A549 treated with dexamethasone at 1 μM for 4 hours (cell line): Measurements from ENCODE around the gene PTGDS. TPM values are rescaled to one million over a fixed set of nuclear protein-coding genes. Genes with fewer than 3 reads are reported as not detected.

ENCODE experiments used
- total RNA-seq: library from RNA; stranded (reverse); fragments of 200-300 nt; extraction: Qiagen RNA extraction; gene quantifications from 5 replicates; pipeline ENCODE4 v1.2.3, GENCODE V29; 2022

PTGDS gene
- 0.28 to 1.4 TPM (median 0.77 TPM) in 5 replicates for total RNA-seq

DNA sequence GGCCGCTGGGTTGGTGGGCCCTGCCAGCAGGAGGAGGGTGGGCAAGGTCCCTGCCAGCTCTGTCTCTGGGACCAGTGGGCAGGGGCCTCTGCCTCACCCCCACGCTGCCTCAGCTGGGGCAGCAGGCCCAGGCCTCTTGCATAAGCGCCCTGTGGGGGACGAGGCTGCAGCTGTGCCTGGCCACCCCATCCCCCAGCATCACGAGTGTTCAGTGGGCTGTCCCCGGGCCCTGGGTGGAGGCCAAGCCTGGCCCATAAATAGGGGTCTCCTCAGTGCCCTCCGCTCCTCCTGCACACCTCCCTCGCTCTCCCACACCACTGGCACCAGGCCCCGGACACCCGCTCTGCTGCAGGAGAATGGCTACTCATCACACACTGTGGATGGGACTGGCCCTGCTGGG, at the start of gene PTGDS:
Gene PTGDS, plus strand, starts transcription at position 282 of the 400 bp plus-strand sequence. Its CDS starts 75 bp downstream, at position 357.

DNA sequence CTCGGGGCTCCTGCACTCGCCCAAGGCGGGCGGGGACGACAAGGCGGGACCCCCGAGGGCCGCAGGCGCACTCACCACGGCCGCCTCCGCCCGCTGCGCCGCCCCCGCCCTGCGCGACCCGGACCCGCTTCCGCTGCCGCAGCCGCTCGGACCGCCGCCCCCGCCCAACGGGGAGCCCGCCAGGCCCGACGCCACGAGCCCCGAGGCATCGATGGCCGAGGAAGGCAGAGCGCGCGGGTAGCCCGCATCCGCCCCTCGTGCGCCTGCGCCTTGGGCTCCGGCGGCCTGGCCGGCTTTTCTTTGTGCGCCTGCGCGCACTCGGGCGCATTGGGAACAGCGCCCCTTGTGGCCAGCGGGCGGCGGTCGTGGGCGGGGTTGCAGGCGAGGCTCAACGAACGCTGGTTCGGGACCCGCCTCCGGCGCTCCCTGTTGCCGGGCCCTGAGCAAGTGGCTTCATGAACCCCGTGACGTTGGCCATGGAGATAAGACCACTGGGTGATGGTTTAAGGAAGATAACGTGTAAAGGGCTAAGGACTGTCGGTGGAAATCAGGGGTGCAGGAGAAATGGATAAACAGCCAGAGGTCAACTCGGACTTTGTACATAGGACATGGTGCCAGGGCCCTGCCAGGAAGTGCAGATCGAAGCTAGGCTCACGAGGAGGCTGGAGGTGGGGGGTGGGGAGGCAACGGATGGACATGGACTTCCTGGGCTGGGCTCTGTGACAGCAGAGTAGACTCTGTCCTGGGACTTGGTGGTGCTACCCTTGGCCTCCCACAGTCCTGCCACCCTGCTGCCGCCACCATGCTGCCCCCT, 32.6 kb upstream of the PTGDS start, which contains the start of the genes C8G and FBXW5:
Gene C8G, plus strand, starts transcription at position 725 of the 814 bp plus-strand sequence. Its CDS starts 78 bp downstream, at position 803.
Gene FBXW5, minus strand, starts transcription at position 220 of the 814 bp plus-strand sequence. CDS start 655 bp downstream, outside the sequence.

DNA sequence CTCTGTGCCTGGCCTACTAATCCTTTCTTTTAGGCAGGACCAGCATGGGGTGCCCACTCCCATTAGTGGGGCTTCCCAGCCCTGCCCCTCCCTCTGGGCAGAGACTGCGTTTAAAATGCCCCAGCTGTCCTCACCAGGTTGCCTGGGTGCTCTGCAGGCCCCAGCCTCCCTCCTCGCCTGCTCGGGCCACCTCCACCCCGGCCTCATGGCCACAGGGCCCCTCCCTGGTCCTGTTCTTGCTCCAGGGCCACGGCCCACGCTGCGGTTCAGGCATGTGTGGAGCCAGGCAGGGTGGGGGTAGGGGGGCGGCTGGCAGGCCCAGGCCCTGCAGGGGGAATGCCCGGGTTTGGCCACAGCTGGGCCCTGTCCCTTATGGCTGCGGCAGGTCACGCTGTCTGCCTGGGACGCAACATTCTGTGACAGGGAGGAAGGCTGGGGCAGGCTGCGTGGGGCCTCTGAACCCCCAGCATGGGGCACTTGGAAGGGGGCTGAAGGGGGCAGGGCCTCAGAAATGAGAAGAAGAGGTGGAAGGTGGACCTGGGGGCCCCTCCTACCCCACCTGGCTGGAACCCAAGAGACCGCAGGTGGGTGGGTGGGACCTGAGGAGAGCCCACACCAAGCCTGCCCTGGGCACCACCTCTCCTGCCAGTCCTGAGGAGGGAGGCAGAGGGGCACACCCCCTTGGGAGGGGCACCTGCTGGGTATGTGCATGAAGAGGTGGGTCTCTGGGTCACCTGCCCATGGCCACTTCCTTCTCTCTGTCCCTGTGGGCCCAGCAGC, 25.6 kb upstream of the PTGDS start, which contains the start of gene LCN12:
Gene LCN12, plus strand, starts transcription at position 733 of the 780 bp plus-strand sequence. CDS start 55 bp downstream, outside the sequence.

DNA sequence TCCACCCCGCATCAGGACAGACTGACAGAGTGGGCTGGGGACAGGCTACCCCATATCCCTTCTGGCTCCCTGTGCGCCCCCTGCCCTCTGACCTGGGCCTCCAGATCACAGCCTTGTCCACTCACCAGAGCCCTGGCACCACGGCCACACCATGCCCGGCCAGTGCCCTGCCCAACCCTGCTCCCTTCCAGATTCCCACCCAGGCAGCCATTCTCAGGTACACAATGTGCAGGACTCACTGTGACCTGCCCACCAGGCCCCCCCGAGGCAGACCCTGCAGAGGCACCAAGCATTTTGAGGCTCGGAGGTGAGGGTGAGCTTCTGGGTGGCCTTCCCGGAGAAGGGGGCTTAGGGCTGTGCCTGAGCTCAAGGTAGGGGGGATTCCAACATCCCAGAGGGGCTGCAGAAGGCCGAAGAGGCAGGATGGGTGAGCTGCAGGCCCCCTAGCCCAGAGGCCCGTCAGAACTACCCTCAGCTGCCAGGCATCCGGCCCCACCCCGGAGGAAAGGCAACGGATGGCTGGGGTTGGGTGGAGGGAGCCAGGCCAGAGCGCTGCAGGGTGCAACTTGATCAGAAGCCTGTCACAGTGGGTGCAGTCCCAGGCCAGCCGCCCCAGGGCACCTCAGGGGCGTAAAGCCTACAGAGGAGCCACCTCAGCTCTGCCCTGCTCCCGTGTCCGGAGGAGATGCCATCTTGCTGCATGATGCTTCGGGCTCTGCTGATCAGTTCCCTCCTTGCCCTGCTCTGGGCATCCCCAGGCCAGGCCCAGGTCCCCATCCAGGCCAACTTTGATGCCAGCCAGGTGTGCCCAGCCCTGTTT, 5.1 kb downstream of the PTGDS start, which contains the start of gene LCNL1:
Gene LCNL1, plus strand, starts transcription at position 762 of the 820 bp plus-strand sequence. CDS start 594 bp downstream, outside the sequence.

DNA sequence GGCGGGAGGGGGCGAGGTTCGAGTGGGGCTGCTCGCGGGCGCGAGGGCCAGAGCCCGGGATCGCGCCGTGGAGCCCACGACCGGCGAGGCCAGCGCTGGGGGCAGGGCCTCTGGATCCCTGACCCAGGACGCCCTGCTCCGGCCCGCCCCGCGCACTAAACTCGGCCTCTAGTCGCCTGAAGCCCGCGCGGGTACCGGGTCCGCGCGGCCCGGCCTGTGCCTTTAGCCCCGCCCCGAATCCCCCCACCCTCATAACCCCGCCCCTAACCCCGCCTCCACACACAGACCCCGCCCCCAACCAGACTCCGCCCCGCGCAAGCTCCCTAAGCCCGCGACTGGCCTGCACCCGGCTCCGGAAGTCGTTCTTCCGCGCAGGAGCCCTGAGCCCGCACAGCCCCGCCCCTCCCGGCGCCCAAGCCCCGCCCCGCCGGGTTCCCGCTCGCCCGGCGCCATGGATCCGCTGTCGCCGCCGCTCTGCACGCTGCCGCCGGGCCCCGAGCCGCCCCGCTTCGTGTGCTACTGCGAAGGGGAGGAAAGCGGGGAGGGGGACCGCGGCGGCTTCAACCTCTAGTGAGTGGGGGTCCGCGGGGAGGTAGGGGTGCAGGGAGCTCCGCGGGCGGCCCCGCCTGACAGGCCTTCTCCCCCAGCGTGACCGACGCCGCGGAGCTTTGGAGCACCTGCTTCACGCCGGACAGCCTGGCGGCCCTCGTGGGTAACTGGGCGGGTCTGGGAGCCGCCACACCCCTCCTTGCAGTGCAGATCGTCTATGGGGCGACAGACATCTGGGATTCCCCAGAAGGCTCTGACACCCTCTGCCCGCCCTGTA, 14.9 kb downstream of the PTGDS start, which contains the start of gene PAXX:
Gene PAXX, plus strand, starts transcription at position 430 of the 826 bp plus-strand sequence. Its CDS starts 22 bp downstream, at position 452.

GRCh38 chr9:136996361-136997292, 19.3 kb downstream of the PTGDS start, which contains the start of gene CLIC3:
TSS of gene CLIC3 (minus strand) at chr9:136996568. CDS start at chr9:136996543, 25 bp downstream.

DNA sequence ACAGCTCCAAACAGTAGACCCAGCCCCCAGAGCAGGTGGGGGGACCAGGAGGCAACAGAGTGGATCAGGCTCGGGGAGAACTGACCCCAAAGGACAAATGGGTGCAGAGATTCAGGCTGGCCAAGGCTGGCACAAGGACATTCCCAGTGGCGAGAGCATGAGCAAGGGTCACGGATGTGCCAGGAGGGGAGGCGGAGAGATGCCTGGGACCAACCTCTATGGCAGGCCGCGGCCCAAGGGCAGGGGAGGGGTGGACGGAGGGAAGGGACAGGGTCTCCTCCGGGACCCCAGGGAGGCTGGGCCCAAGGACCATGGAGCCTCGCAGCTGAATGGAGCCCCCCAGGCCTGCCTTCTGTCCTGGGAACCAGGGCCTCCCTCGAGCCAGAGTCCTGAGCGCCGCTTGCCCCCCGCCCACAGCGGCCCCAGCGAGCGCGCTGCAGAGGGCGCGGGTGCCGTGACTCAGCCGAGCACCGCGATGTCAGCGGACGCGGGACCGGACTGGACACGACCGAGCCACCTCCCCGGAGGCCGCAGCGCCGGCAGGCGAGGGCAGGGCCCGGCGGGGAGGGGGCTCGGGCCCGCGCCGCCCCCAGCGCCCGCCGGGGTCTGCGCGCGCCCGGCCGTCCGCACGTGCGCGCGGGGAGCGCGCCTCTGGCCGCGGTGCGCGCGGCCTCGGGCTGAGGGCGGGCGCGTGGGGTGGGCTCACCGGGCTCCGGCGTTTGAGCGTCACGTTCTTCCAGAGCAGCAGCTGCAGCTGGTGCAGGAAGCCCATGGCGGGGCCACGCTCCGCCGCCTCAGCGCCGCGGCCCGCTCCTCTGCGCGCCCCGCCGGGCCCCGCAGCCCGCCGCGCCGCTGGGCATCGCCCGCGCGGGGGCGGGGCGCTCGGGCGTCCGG, 50.3 kb downstream of the PTGDS start, which contains the start of gene ABCA2:
Gene ABCA2, minus strand, starts transcription at position 869 of the 894 bp plus-strand sequence. Its CDS starts 97 bp downstream, at position 772.

Other genes with a start within 250 kb of the PTGDS start
- 0.04 TPM in 1 of 5 replicates, not detected in the others for gene LCN10, start 234.6 kb upstream of the PTGDS start, total RNA-seq
- gene LCN6, start 229.0 kb upstream of the PTGDS start, total RNA-seq = not detected in 5 replicates
- not detected in 5 replicates for gene LCN8, start 219.3 kb upstream of the PTGDS start, total RNA-seq
- 0.09 TPM in 2 of 5 replicates, not detected in the others for gene LCN15, start 213.0 kb upstream of the PTGDS start, total RNA-seq
- 62.2 to 73.5 TPM (median 69.2 TPM) in 5 replicates for gene TMEM141, start 186.2 kb upstream of the PTGDS start, total RNA-seq
- 0.11 to 0.43 TPM (median 0.27 TPM) in 5 replicates for gene CCDC183, start 181.2 kb upstream of the PTGDS start, total RNA-seq
- gene RABL6, start 169.6 kb upstream of the PTGDS start, total RNA-seq = 58.8 to 88.7 TPM (median 79.5 TPM) in 5 replicates
- 3.2 to 4.8 TPM (median 4.3 TPM) in 5 replicates for gene AJM1, start 135.0 kb upstream of the PTGDS start, total RNA-seq
- gene PHPT1, start 128.1 kb upstream of the PTGDS start, total RNA-seq = 263 to 301 TPM (median 279 TPM) in 5 replicates
- gene MAMDC4, start 125.2 kb upstream of the PTGDS start, total RNA-seq = 1.3 to 4.3 TPM (median 3.4 TPM) in 5 replicates
- gene EDF1, start 111.2 kb upstream of the PTGDS start, total RNA-seq = 486 to 542 TPM (median 487 TPM) in 5 replicates
- 34.2 to 59.3 TPM (median 51.5 TPM) in 5 replicates for gene TRAF2, start 91.0 kb upstream of the PTGDS start, total RNA-seq
- 57.0 to 103 TPM (median 97.7 TPM) in 5 replicates for gene FBXW5, start 32.8 kb upstream of the PTGDS start, total RNA-seq
- 0.42 to 1.4 TPM (median 1.0 TPM) in 5 replicates for gene C8G, start 32.3 kb upstream of the PTGDS start, total RNA-seq
- 0.48 to 1.6 TPM (median 1.3 TPM) in 5 replicates for gene LCN12, start 25.2 kb upstream of the PTGDS start, total RNA-seq
- gene LCNL1, start 5.5 kb downstream of the PTGDS start, total RNA-seq = 0.03 to 0.31 TPM (median 0.18 TPM) in 5 replicates
- gene PAXX, start 14.9 kb downstream of the PTGDS start, total RNA-seq = 43.1 to 70.9 TPM (median 62.8 TPM) in 5 replicates
- gene CLIC3, start 19.1 kb downstream of the PTGDS start, total RNA-seq = 3.3 to 6.7 TPM (median 5.0 TPM) in 5 replicates
- 12.4 to 27.7 TPM (median 24.8 TPM) in 5 replicates for gene ABCA2, start 50.7 kb downstream of the PTGDS start, total RNA-seq
- gene FUT7, start 54.6 kb downstream of the PTGDS start, total RNA-seq = 0.04 to 0.10 TPM (median 0.05 TPM) in 4 of 5 replicates, not detected in the other
- 34.4 to 84.3 TPM (median 78.9 TPM) in 5 replicates for gene NPDC1, start 68.7 kb downstream of the PTGDS start, total RNA-seq
- gene ENTPD2, start 76.6 kb downstream of the PTGDS start, total RNA-seq = 3.1 to 6.4 TPM (median 5.4 TPM) in 5 replicates
- gene SAPCD2, start 93.1 kb downstream of the PTGDS start, total RNA-seq = 13.4 to 23.9 TPM (median 21.4 TPM) in 5 replicates
- gene UAP1L1, start 100.0 kb downstream of the PTGDS start, total RNA-seq = 8.1 to 15.8 TPM (median 11.1 TPM) in 5 replicates
- gene MAN1B1, start 109.5 kb downstream of the PTGDS start, total RNA-seq = 36.8 to 53.3 TPM (median 51.6 TPM) in 5 replicates
- gene DPP7, start 137.2 kb downstream of the PTGDS start, total RNA-seq = 67.5 to 115 TPM (median 108 TPM) in 5 replicates
- gene GRIN1, start 161.7 kb downstream of the PTGDS start, total RNA-seq = 0.16 to 0.41 TPM (median 0.32 TPM) in 5 replicates
- gene LRRC26, start 192.5 kb downstream of the PTGDS start, total RNA-seq = 0.19 to 1.5 TPM (median 0.77 TPM) in 5 replicates
- not detected in 5 replicates for gene TMEM210, start 194.6 kb downstream of the PTGDS start, total RNA-seq
- gene ANAPC2, start 211.1 kb downstream of the PTGDS start, total RNA-seq = 20.3 to 35.3 TPM (median 31.4 TPM) in 5 replicates
- 99.1 to 134 TPM (median 125 TPM) in 5 replicates for gene SSNA1, start 211.2 kb downstream of the PTGDS start, total RNA-seq
- 6.4 to 11.2 TPM (median 10.5 TPM) in 5 replicates for gene TPRN, start 223.2 kb downstream of the PTGDS start, total RNA-seq
- 34.6 to 42.9 TPM (median 39.6 TPM) in 5 replicates for gene TMEM203, start 228.1 kb downstream of the PTGDS start, total RNA-seq
- gene NDOR1, start 228.2 kb downstream of the PTGDS start, total RNA-seq = 8.1 to 18.5 TPM (median 15.8 TPM) in 5 replicates
- gene RNF208, start 244.7 kb downstream of the PTGDS start, total RNA-seq = 1.2 to 2.2 TPM (median 2.0 TPM) in 5 replicates
- gene CYSRT1, start 247.7 kb downstream of the PTGDS start, total RNA-seq = 3.6 to 5.1 TPM (median 4.6 TPM) in 5 replicates
- 0.14 to 0.28 TPM (median 0.21 TPM) in 5 replicates for gene RNF224, start 250.0 kb downstream of the PTGDS start, total RNA-seq